HepG2 (cell line): Measurements from ENCODE around the gene DPH5. TPM values are rescaled to one million over a fixed set of nuclear protein-coding genes. Genes with fewer than 3 reads are reported as not detected.

Source experiments
- ATAC-seq: fragments of 200-7000 bp; cut with Tn5 transposase; 3 replicates; pipeline ENCODE4 v1.9.1; 2020; ENCODE audit warnings: mild to moderate bottlenecking, moderate library complexity
- BruUV-seq: library from RNA; stranded (reverse); fragments of 400-500 nt; replicated peaks from 2 replicates; lab custom pipeline; 2021; lab: Mats Ljungman, UMichigan
- CTCF ChIA-PET: fragments of 300-600 bp; formaldehyde crosslinking; extraction: SDS; loops from one replicate; lab custom pipeline; 2021; ENCODE audit warnings: low total read pairs, inconsistent platforms, low intra/inter-chr PET ratio; lab: Yijun Ruan, JAX
- POLR2A ChIA-PET: fragments of 350-600 bp; sonication (Branson Sonifier 250); formaldehyde crosslinking; loops from one replicate; lab custom pipeline; 2020; ENCODE audit warnings: antibody characterized with exemption, inconsistent platforms; lab: Yijun Ruan, JAX
- DNase-seq: peaks from one replicate; pipeline ENCODE4 v3.0.0-alpha.2; 2015; ENCODE audit warnings: low spot score
- FAIRE-seq: peaks from 3 replicates; lab custom pipeline; 2011; peaks lifted over from hg19 to GRCh38; lab: Jason Lieb, UNC
- H2AFZ ChIP-seq: one replicate; pipeline ENCODE4 v1.6.1; 2011; ENCODE audit warnings: low read length, inconsistent platforms
- H3K27ac ChIP-seq: fragments of 300-600 bp; 3 replicates; pipeline ENCODE4 v1.8.0; 2011; ENCODE audit warnings: mixed run types, mild to moderate bottlenecking, mixed read lengths, low read length, inconsistent platforms; ENCODE audit not compliant: insufficient read depth; ENCODE audit errors: extremely low read length
- H3K27me3 ChIP-seq, 2 experiments: fragments of 200-600 bp in 1 of 2; 2 replicates in 1 of 2; 3 replicates in 1 of 2; pipeline versions ENCODE4 v1.6.0 to v1.8.0; 2011; ENCODE audit warnings: low read length in 2 of 2, mild to moderate bottlenecking in 2 of 2, moderate library complexity in 2 of 2, inconsistent platforms in 1 of 2; ENCODE audit not compliant: insufficient read depth in 2 of 2, control insufficient read depth in 1 of 2
- H3K36me3 ChIP-seq, 2 experiments: fragments of 200-600 bp in 1 of 2; replicated peaks in 1 of 2; 2 replicates in 1 of 2; 3 replicates in 1 of 2; pipeline versions ENCODE4 v1.5.1 to v1.8.0; 2011; ENCODE audit warnings: low read length in 2 of 2, inconsistent platforms in 1 of 2; ENCODE audit not compliant: insufficient read depth in 2 of 2, control insufficient read depth in 1 of 2
- H3K4me1 ChIP-seq: 2 replicates; pipeline ENCODE4 v1.5.1; 2012; ENCODE audit warnings: low read length, inconsistent platforms; ENCODE audit not compliant: insufficient read depth
- H3K4me2 ChIP-seq: 2 replicates; pipeline ENCODE4 v1.6.0; 2011; ENCODE audit warnings: low read depth, low read length, inconsistent platforms
- H3K4me3 ChIP-seq, 3 experiments: fragments of 200-600 bp in 1 of 3; sonication (generic), shearing (Covaris generic) in 1 of 3; replicated peaks in 1 of 3; 2 replicates each; pipeline ENCODE4 v1.5.1; 2011 to 2016; ENCODE audit warnings: low read length in 3 of 3, inconsistent platforms in 2 of 3, low read depth in 2 of 3, mild to moderate bottlenecking in 2 of 3, control low read depth in 1 of 3, mixed read lengths in 1 of 3; ENCODE audit not compliant: insufficient read depth in 1 of 3
- H3K79me2 ChIP-seq: one replicate; pipeline ENCODE4 v1.6.1; 2011; ENCODE audit warnings: low read length, inconsistent platforms; ENCODE audit not compliant: insufficient read depth
- H3K9ac ChIP-seq: 2 replicates; pipeline ENCODE4 v1.6.0; 2011; ENCODE audit warnings: mild to moderate bottlenecking, low read depth, low read length, inconsistent platforms; ENCODE audit not compliant: insufficient read depth
- H3K9me3 ChIP-seq: 2 replicates; pipeline ENCODE4 v1.5.1; 2012; ENCODE audit warnings: mild to moderate bottlenecking, low read length
- H4K20me1 ChIP-seq: 2 replicates; pipeline ENCODE4 v1.6.0; 2011; ENCODE audit warnings: inconsistent platforms, mild to moderate bottlenecking, low read length, moderate library complexity; ENCODE audit not compliant: insufficient read depth
- AKAP8 ChIP-seq: sonication (generic); formaldehyde crosslinking; IDR thresholded peaks from 2 replicates; pipeline ENCODE4 v1.5.1; 2020; ENCODE audit warnings: mild to moderate bottlenecking, missing genetic modification reagents
- BRCA1 ChIP-seq: sonication (generic); formaldehyde crosslinking; IDR thresholded peaks from 2 replicates; pipeline ENCODE4 v1.4.0; 2020; ENCODE audit warnings: missing genetic modification reagents
- CENPX ChIP-seq: sonication (generic); formaldehyde crosslinking; IDR thresholded peaks from 2 replicates; pipeline ENCODE4 v1.9.0; 2021; ENCODE audit warnings: mild to moderate bottlenecking, missing genetic modification reagents, moderate library complexity
- CHD4 ChIP-seq: fragments of 200-600 bp; sonication (generic); IDR thresholded peaks from 2 replicates; pipeline ENCODE4 v1.7.0; 2017; ENCODE audit warnings: mild to moderate bottlenecking, low read length, borderline replicate concordance
- IRF2 ChIP-seq: IDR thresholded peaks from 2 replicates; pipeline ENCODE4 v1.6.1; 2018; ENCODE audit warnings: missing genetic modification reagents, missing compliant biosample characterization
- MED8 ChIP-seq: sonication (generic); formaldehyde crosslinking; IDR thresholded peaks from 2 replicates; pipeline ENCODE4 v1.8.1; 2023; ENCODE audit warnings: mild to moderate bottlenecking, missing genetic modification reagents; ENCODE audit not compliant: insufficient replicate concordance
- NAIF1 ChIP-seq: sonication (generic); formaldehyde crosslinking; IDR thresholded peaks from 2 replicates; pipeline ENCODE4 v1.5.0; 2020; ENCODE audit warnings: mild to moderate bottlenecking, missing genetic modification reagents, borderline replicate concordance
- ZBTB1 ChIP-seq: sonication (generic); formaldehyde crosslinking; IDR thresholded peaks from 2 replicates; pipeline ENCODE4 v1.4.0; 2020; ENCODE audit warnings: missing genetic modification reagents, borderline replicate concordance
- ZKSCAN8 ChIP-seq: IDR thresholded peaks from 2 replicates; pipeline ENCODE4 v1.6.1; 2016; ENCODE audit warnings: borderline replicate concordance, missing genetic modification reagents, missing compliant biosample characterization
- ZNF83 ChIP-seq: sonication (generic); formaldehyde crosslinking; IDR thresholded peaks from 2 replicates; pipeline ENCODE4 v1.4.0; 2020; ENCODE audit warnings: missing genetic modification reagents, mild to moderate bottlenecking, borderline replicate concordance
- WGBS: methylation state at CpG from one replicate; pipeline ENCODE4 v1.1.6; 2017; ENCODE audit warnings: low lambda C conversion rate; 5-methylcytosine and 5-hydroxymethylcytosine counted together
- in situ Hi-C: cut with HindIII; loops from 2 replicates; pipeline ENCODE4 v1.10.0; 2017; ENCODE audit warnings: low pct_unique_long_range_greater_than_20kb; ENCODE audit not compliant: extremely low pct_ligation_motif_present
- intact Hi-C: fragments of 100-400 bp; cut with micrococcal nuclease; formaldehyde crosslinking; loops from one replicate; pipeline ENCODE4 v1.10.0; 2022; ENCODE audit not compliant: unreplicated experiment
- polyA plus RNA-seq, 8 experiments: library from polyadenylated mRNA; depleted of rRNA in 3 of 8; stranded (reverse) in 7 of 8; unstranded in 1 of 8; fragments of >200 nt; fragmentation: Illumina TruSeq in 4 of 8; extraction: Trizol in 4 of 8; gene quantifications; 2 replicates each; pipeline versions ENCODE4 v1.2.1 to v1.2.3, GENCODE V29; 2011 to 2016; ENCODE audit warnings: low read depth in 4 of 8, missing spikeins in 1 of 8, mixed read lengths in 1 of 8; ENCODE audit not compliant: insufficient read depth in 1 of 8
- total RNA-seq, 5 experiments: library from RNA; depleted of rRNA; stranded (reverse); fragments of >200 nt; fragmentation: Illumina TruSeq; extraction: Trizol; gene quantifications; 2 replicates each; pipeline ENCODE4 v1.2.3, GENCODE V29; 2016; ENCODE audit warnings: low read depth in 1 of 5
- TF ChIP-seq, protein P1 (sequence below): sonication (generic); formaldehyde crosslinking; IDR thresholded peaks from 2 replicates; pipeline ENCODE4 v1.4.0; 2020; ENCODE audit warnings: missing genetic modification reagents
- TF ChIP-seq, protein P2 (sequence below): sonication (generic); formaldehyde crosslinking; conservative IDR thresholded peaks from 2 replicates; pipeline ENCODE4 v1.8.1; 2023; ENCODE audit warnings: missing genetic modification reagents
- TF ChIP-seq, protein P3 (sequence below), 2 experiments: sonication (generic) in 1 of 2; formaldehyde crosslinking in 1 of 2; IDR thresholded peaks; 2 replicates each; pipeline versions ENCODE4 v1.4.0 to v1.6.1; 2016 to 2020; ENCODE audit warnings: borderline replicate concordance in 1 of 2, low read depth in 1 of 2, mild to moderate bottlenecking in 1 of 2, missing genetic modification reagents in 1 of 2

The DPH5 gene
- total and polyA plus RNA-seq, 2 of the 13 experiments (the other 11 are each of a cell fraction or from before 2014, with no cell fraction given): 53.2 to 79.6 TPM

DNA sequence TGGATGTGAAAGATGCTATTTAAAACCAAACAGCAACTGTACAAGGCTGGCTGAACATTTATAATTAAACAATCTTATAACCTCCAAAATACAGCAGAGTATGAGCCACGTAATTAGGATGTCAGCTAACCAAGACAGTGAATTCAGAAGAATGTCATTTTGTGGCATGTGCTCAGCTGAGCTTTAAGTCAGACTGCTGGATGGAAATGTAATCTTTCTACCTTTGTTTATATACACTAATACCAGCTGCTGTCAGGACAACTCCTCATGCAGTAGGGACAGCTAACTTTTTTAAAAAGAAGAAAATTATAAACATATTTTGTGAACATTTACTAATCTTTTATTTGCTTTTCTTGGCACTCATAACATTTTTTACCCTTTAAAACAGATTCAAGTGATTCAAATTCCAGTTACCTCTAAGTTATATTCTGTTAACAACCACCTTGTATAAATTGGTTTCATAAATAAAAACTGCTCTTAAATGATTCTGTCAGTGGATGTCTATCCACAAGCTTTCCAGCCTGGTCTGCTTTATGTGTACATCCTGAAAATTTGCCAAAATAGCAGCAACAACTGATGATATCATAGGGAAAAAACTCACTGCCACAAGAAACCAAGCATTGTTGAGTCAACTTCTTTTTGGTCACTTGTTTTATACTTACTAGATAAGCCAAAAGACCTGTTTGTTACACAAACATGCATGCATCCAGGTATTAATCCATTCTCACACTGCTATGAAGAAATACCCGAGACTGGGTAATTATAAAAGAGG is 36.1 kb downstream of the DPH5 start:
- Histone ChIP-seq H3K27ac (no peak overlapping the region), H4K20me1 (no peaks in the 10 kb centered on the region), H3K27me3 (no peaks in the 10 kb centered on the region), H3K9ac (no peak overlapping the region), H3K4me3 (no peak overlapping the region), H2AFZ (no peak overlapping the region), H3K36me3 (peaks cover 1 to 16% of the 10 kb centered on the region in 2 experiments; a peak in 3 of 5 replicates), H3K9me3 (no peaks in the 10 kb centered on the region), H3K4me1 (no peaks in the 10 kb centered on the region), H3K4me2 (no peak overlapping the region), H3K79me2 (no peaks in the 10 kb centered on the region)
- POLR2A ChIA-PET: no interaction called here
- intact Hi-C loops: no loop called here
- CTCF ChIA-PET: no interaction called here
- ATAC-seq (no peak), FAIRE-seq (no peak), DNase-seq (no peak)
- in situ Hi-C loops: no loop called here
- TF ChIP-seq IRF2 (no peak), AKAP8 (CRISPR knock-in tag) (no peak), NAIF1 (CRISPR knock-in tag) (no peak), CENPX (CRISPR knock-in tag) (no peak), ZNF83 (no peak), MED8 (CRISPR knock-in tag) (no peak), BRCA1 (CRISPR knock-in tag) (no peak), CHD4 (no peak), ZBTB1 (CRISPR knock-in tag) (no peak), ZKSCAN8 (CRISPR knock-in tag) (no peak)
- TF ChIP-seq, protein P1, sequence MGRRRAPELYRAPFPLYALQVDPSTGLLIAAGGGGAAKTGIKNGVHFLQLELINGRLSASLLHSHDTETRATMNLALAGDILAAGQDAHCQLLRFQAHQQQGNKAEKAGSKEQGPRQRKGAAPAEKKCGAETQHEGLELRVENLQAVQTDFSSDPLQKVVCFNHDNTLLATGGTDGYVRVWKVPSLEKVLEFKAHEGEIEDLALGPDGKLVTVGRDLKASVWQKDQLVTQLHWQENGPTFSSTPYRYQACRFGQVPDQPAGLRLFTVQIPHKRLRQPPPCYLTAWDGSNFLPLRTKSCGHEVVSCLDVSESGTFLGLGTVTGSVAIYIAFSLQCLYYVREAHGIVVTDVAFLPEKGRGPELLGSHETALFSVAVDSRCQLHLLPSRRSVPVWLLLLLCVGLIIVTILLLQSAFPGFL: no peak
- TF ChIP-seq, protein P2, sequence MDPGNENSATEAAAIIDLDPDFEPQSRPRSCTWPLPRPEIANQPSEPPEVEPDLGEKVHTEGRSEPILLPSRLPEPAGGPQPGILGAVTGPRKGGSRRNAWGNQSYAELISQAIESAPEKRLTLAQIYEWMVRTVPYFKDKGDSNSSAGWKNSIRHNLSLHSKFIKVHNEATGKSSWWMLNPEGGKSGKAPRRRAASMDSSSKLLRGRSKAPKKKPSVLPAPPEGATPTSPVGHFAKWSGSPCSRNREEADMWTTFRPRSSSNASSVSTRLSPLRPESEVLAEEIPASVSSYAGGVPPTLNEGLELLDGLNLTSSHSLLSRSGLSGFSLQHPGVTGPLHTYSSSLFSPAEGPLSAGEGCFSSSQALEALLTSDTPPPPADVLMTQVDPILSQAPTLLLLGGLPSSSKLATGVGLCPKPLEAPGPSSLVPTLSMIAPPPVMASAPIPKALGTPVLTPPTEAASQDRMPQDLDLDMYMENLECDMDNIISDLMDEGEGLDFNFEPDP (CRISPR knock-in tag): no peak
- TF ChIP-seq, protein P3, sequence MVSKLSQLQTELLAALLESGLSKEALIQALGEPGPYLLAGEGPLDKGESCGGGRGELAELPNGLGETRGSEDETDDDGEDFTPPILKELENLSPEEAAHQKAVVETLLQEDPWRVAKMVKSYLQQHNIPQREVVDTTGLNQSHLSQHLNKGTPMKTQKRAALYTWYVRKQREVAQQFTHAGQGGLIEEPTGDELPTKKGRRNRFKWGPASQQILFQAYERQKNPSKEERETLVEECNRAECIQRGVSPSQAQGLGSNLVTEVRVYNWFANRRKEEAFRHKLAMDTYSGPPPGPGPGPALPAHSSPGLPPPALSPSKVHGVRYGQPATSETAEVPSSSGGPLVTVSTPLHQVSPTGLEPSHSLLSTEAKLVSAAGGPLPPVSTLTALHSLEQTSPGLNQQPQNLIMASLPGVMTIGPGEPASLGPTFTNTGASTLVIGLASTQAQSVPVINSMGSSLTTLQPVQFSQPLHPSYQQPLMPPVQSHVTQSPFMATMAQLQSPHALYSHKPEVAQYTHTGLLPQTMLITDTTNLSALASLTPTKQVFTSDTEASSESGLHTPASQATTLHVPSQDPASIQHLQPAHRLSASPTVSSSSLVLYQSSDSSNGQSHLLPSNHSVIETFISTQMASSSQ (IDR thresholded peaks at IDR 0.05; ENCODE audit: low read depth): no peak
- TF ChIP-seq, protein P3 (CRISPR knock-in tag; IDR thresholded peaks at IDR 0.05; ENCODE audit: borderline replicate concordance): no peak
- WGBS: 96% methylated on average over 2 of the region's 2 CpGs
- no TSS peak for BruUV-seq
